Esophagus muscularis mucosa (tissue), 3 donors: ENCODE data around the gene TANC1.

Experiments used
- CTCF ChIP-seq, 3 experiments: fragments of 200-600 bp in 2 of 3; fragments of 450-650 bp in 1 of 3; sonication (generic) in 2 of 3; IDR thresholded peaks; one replicate each; pipeline ENCODE4 v1.5.1; 2017 to 2019; ENCODE audit warnings: antibody characterized with exemption in 3 of 3, mild to moderate bottlenecking in 2 of 3, moderate library complexity in 1 of 3
- POLR2AphosphoS5 ChIP-seq, 2 donors: sonication (generic); formaldehyde crosslinking; IDR thresholded peaks; one replicate each; pipeline ENCODE4 v1.6.1; 2017; ENCODE audit warnings: antibody characterized with exemption in 2 of 2

- TF ChIP-seq CTCF (IDR thresholded peaks at IDR 0.05), result no peak
- TF ChIP-seq POLR2AphosphoS5 (IDR thresholded peaks at IDR 0.05), result no peak
These were observed 34.1 kb downstream of the TANC1 start for GRCh38 chr2:159002462-159003111.
